ENCODE measurements around the gene BSCL2. TPM values are rescaled to one million over a fixed set of nuclear protein-coding genes. Genes with fewer than 3 reads are reported as not detected.
"Not testable (repeated sequence)": the region's sequence is repeated elsewhere in the genome, so short reads cannot be mapped to it uniquely, and the experiment has no call there.

Gene BSCL2
- total RNA-seq, 3 donors from 2014 or later = 40.2 to 58.4 (median 54.1) TPM

DNA sequence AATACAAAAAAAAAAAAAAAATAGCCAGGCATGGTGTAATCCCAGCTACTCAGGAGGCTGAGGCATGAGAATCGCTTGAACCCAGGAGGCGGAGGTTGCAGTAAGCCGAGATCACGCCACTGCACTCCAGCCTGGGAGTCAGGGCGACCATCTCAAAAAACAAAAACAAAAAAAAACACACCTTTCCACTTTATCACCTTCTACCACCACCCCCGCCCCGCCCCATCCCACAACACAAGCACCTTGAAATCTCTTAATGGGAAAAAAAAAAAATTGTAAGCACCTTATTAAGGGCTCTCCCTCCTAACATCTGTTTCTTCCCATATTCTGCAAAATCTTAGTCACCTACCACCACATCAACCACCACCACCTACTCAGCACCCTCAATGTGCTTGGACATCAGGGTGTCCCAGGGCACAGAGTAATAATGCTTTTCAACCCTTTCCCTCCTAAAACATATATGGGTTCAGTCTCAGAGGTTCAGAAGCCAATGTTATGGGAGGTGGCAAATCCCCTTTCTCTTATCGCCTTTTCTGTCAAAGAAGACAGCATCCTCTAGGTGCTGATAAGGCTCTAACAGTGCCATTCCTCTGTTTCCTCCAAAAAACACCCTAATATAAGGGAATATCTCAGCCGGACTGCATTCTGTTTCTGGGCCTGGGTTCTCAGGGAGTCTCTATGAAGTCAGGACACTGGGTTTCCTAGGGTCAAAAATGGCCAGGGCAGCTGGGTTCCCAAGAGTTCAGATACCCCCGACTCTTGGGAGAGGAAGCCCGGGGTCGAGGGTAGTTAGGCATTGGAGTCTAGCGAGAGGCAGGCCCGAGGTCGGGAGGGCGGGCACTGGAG is 54.8 kb downstream of the BSCL2 start:
- TF ChIP-seq POLR2A (IDR thresholded peaks at IDR 0.05) (no peak), POLR2AphosphoS5 (IDR thresholded peaks at IDR 0.05) (no peak)
- TF ChIP-seq, protein P1, sequence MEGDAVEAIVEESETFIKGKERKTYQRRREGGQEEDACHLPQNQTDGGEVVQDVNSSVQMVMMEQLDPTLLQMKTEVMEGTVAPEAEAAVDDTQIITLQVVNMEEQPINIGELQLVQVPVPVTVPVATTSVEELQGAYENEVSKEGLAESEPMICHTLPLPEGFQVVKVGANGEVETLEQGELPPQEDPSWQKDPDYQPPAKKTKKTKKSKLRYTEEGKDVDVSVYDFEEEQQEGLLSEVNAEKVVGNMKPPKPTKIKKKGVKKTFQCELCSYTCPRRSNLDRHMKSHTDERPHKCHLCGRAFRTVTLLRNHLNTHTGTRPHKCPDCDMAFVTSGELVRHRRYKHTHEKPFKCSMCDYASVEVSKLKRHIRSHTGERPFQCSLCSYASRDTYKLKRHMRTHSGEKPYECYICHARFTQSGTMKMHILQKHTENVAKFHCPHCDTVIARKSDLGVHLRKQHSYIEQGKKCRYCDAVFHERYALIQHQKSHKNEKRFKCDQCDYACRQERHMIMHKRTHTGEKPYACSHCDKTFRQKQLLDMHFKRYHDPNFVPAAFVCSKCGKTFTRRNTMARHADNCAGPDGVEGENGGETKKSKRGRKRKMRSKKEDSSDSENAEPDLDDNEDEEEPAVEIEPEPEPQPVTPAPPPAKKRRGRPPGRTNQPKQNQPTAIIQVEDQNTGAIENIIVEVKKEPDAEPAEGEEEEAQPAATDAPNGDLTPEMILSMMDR (IDR thresholded peaks at IDR 0.05) = no peak
- H3K4me3 ChIP-seq = peak overlapping the region; percentile 81 to 95 (median 94)
- H3K27ac ChIP-seq = peak overlapping the region; percentile 91 to 92
- no peaks in the 10 kb centered on the region for H3K27me3 ChIP-seq
- intact Hi-C loops (cut with DNase I; ENCODE audit: low total_unique reads) = no loop called here
- no peaks in the 10 kb centered on the region for H3K9me3 ChIP-seq
- H3K4me1 ChIP-seq = peaks cover 0 to 7% of the 10 kb centered on the region in 2 donors
- no peaks in the 10 kb centered on the region for H3K36me3 ChIP-seq
- no peak for DNase-seq (ENCODE audit: low spot score in 2 of 2)

DNA sequence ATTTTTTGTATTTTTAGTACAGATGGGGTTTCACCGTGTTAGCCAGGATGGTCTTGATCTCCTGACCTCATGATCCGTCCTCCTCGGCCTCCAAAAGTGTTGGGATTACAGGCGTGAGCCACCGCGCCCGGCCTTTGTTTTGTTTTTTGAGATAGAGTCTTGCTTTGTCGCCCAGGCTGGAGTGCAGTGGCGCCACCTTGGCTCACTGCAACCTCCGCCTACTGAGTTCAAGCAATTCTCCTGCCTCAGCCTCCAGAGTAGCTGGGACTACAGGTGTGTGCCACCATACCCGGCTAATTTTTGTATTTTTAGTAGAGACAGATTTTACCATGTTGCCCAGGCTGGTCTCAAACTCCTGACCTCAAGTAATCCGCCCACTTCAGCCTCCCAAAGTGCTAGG is 56.9 kb downstream of the BSCL2 start:
- H3K27me3 ChIP-seq; H3K4me3 ChIP-seq; H3K9me3 ChIP-seq; intact Hi-C loops (cut with DNase I; ENCODE audit: low total_unique reads); H3K27ac ChIP-seq; H3K36me3 ChIP-seq; DNase-seq (ENCODE audit: low spot score in 2 of 2): not testable (repeated sequence)
- H3K4me1 ChIP-seq = peaks cover 5 to 17% of the 10 kb centered on the region in 2 donors

DNA sequence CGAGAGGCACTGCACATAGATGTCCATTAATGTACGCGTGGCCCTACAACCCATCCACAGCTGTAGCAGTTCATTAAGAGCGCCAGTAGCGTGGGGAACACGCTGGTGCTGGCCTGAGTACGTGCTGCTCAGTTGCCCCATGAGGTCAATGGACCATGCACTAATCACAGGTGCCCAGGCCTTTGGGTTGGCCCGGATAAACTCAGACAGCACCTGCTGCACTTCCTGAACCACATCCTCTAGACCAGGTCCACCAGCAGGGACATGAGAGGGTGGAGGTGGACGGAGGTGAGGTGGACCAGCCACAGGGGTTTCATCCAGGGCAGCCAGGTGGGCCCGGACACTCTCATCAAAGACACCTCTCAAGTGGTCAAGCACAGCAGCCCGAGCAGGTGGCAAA is 57.7 kb downstream of the BSCL2 start:
- TF ChIP-seq, protein P1 (IDR thresholded peaks at IDR 0.05) = no peak
- no peak for TF ChIP-seq POLR2AphosphoS5 (IDR thresholded peaks at IDR 0.05)
- no peak for TF ChIP-seq POLR2A (IDR thresholded peaks at IDR 0.05)

DNA sequence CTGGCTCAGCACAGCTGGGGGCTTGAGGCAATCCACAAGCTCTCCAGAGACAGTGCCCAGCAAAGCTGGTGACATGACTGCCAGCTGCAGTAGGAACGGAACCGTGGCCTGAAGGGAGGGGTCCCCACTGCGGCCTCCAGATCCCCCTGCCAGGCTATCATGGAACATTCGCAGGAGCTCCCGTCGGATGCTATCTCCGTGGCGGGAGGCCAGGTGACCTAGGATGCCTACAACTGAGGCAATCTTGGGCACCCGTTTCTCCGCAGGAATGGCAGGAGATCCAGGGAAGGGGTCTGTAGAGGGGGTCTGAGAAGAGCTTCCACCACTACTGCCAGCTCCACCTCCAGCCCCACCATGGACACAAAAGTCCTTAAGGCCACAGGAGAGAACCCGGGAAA is 58.3 kb downstream of the BSCL2 start:
- H3K27me3 ChIP-seq = no peaks in the 10 kb centered on the region
- no peak overlapping the region for H3K27ac ChIP-seq
- H3K36me3 ChIP-seq = no peaks in the 10 kb centered on the region
- peaks cover 5 to 17% of the 10 kb centered on the region in 2 donors for H3K4me1 ChIP-seq
- no peak overlapping the region for H3K4me3 ChIP-seq
- H3K9me3 ChIP-seq = no peaks in the 10 kb centered on the region
- intact Hi-C loops (cut with DNase I; ENCODE audit: low total_unique reads) = no loop called here
- DNase-seq (ENCODE audit: low spot score in 2 of 2) = no peak
- TF ChIP-seq POLR2AphosphoS5 (IDR thresholded peaks at IDR 0.05) (no peak), POLR2A (IDR thresholded peaks at IDR 0.05) (no peak)
- TF ChIP-seq, protein P1 (IDR thresholded peaks at IDR 0.05) = no peak

More for the DNA sequence above, 57.7 kb downstream of the BSCL2 start:
- intact Hi-C loops (cut with DNase I; ENCODE audit: low total_unique reads) = no loop called here
- Histone ChIP-seq H3K36me3 (no peaks in the 10 kb centered on the region), H3K27ac (no peak overlapping the region), H3K9me3 (no peaks in the 10 kb centered on the region), H3K27me3 (no peaks in the 10 kb centered on the region), H3K4me3 (no peak overlapping the region), H3K4me1 (peaks cover 5 to 17% of the 10 kb centered on the region in 2 donors)
- DNase-seq (ENCODE audit: low spot score in 2 of 2) = no peak

DNA sequence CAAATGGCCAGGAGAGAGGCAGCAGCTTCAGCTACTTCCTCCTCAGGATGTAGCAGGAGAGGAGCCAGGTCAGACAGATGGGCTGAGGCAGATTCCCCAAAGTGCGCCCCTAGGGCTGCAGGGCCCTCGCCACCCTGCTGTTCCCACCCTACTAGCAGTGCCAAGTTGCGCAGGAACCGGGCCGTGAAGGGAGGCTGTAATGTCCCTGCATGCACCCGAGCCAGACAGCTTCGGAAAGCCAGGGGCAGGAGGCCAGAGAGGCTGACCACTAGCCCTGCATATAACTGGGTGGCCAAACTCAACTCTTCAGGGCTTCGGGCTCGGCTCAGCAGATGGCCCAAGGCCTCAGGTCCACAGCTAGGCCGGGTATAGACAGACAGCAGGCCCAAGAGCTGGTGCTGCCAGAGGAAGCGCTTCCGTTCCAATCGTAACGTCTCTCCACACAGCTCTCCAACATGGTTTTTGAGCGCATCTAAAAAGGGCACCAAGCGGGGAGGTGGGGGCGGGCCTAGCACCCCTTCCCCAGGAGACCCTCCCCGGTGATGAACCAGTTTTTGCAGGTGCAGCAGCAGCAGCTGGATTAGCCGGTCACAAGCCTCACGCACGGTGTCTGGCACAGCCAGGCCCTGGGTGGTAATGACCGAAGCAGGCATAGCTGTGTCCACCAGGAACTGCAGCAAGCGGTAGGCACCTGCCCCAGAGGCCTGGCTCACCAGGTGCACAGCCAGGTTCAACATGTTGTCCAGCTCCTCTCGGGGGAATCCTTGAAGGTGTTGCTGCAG is 58.8 kb downstream of the BSCL2 start:
- H3K4me3 ChIP-seq = no peak overlapping the region
- DNase-seq (ENCODE audit: low spot score in 2 of 2) = no peak
- H3K9me3 ChIP-seq = no peaks in the 10 kb centered on the region
- peaks cover 5 to 17% of the 10 kb centered on the region in 2 donors for H3K4me1 ChIP-seq
- no peaks in the 10 kb centered on the region for H3K27me3 ChIP-seq
- no peak overlapping the region for H3K27ac ChIP-seq
- TF ChIP-seq POLR2AphosphoS5 (IDR thresholded peaks at IDR 0.05) (no peak), POLR2A (IDR thresholded peaks at IDR 0.05) (no peak)
- TF ChIP-seq, protein P1 (IDR thresholded peaks at IDR 0.05) = no peak
- intact Hi-C loops (cut with DNase I; ENCODE audit: low total_unique reads) = no loop called here
- no peaks in the 10 kb centered on the region for H3K36me3 ChIP-seq

Data from breast epithelium (tissue), 4 donors.